Tibial artery (tissue), 4 donors: Measurements from ENCODE around the gene LRRC27.

ENCODE experiments used
- DNase-seq, 2 donors: peaks; one replicate each; pipeline ENCODE4 v3.0.0-alpha.2; 2019
- H3K27ac ChIP-seq, 2 donors: fragments of 200-600 bp; sonication (generic) in 1 of 2; 1 replicate in 1 of 2; 2 replicates in 1 of 2; pipeline ENCODE4 v1.5.1; 2018 to 2019; ENCODE audit warnings: mild to moderate bottlenecking in 1 of 2
- H3K27me3 ChIP-seq, 2 donors: fragments of 200-600 bp; sonication (generic) in 1 of 2; one replicate each; pipeline versions ENCODE4 v1.5.1 to v1.6.0; 2016 to 2019
- H3K36me3 ChIP-seq, 3 donors: fragments of 200-600 bp; sonication (generic) in 2 of 3; one replicate each; pipeline ENCODE4 v1.5.1; 2016 to 2019; ENCODE audit warnings: mild to moderate bottlenecking in 2 of 3
- H3K4me1 ChIP-seq, 4 donors: fragments of 200-600 bp; sonication (generic) in 2 of 4; 1 replicate in 3 of 4; 2 replicates in 1 of 4; pipeline ENCODE4 v1.5.1; 2016 to 2019
- H3K4me3 ChIP-seq, 2 donors: fragments of 200-600 bp; sonication (generic) in 1 of 2; 1 replicate in 1 of 2; 2 replicates in 1 of 2; pipeline ENCODE4 v1.5.1; 2018 to 2019; ENCODE audit warnings: mild to moderate bottlenecking in 2 of 2
- H3K9me3 ChIP-seq, 3 donors: fragments of 200-600 bp; sonication (generic) in 1 of 3; one replicate each; pipeline ENCODE4 v1.5.1; 2016 to 2019
- intact Hi-C: fragments of 100-400 bp; cut with DNase I; formaldehyde crosslinking; loops from one replicate; pipeline ENCODE4 v1.15.0; 2023; ENCODE audit warnings: low total_unique reads
- TF ChIP-seq, protein P1 (sequence below), 2 experiments: fragments of 200-600 bp in 1 of 2; fragments of 450-650 bp in 1 of 2; IDR thresholded peaks; one replicate each; pipeline ENCODE4 v1.5.1; 2017 to 2019; ENCODE audit warnings: antibody characterized with exemption in 2 of 2, mild to moderate bottlenecking in 1 of 2, moderate library complexity in 1 of 2

LRRC27 gene

DNA sequence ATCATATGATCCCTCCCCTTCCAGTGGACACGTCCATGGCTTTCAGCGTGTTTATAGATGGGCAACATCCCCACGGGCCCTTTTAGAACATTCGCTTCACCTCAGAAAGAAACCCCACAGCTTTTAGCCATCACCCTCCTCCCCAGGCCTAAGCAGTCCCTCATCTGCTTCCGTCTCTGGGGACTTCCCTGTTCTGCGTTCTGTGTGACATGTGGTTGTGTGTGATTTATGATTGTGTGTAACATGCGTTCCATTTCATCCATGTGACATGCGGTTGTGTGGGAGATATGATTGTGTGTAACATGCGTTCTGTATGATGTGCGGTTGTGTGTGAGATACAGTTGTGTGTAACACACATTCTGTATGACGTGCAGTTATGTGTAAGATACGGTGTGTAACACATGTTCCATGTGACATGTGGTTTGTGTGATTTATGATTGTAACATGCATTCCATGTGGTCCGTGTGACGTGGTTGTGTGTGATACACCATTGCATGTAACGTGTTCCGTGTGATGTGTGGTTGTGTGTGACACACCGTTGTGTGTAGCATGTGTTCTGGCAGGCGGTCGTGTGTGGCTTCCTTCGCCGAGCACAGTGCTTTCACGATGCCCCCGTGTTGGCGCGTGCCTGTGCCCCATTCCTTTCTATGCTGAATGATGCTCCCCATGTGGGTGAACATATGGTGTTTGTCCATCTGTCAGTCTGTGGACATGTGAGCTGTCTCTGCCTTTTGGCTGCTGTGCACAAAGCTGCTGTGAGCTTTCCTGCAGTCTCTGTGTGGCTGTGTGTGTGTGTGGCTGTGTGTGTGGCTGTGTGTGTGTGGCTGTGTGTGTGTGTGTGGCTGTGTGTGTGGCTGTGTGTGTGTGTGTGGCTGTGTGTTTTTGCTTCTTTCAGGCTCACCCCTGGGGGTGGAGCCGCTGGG, 91.2 kb downstream of the LRRC27 start:
- TF ChIP-seq, protein P1, sequence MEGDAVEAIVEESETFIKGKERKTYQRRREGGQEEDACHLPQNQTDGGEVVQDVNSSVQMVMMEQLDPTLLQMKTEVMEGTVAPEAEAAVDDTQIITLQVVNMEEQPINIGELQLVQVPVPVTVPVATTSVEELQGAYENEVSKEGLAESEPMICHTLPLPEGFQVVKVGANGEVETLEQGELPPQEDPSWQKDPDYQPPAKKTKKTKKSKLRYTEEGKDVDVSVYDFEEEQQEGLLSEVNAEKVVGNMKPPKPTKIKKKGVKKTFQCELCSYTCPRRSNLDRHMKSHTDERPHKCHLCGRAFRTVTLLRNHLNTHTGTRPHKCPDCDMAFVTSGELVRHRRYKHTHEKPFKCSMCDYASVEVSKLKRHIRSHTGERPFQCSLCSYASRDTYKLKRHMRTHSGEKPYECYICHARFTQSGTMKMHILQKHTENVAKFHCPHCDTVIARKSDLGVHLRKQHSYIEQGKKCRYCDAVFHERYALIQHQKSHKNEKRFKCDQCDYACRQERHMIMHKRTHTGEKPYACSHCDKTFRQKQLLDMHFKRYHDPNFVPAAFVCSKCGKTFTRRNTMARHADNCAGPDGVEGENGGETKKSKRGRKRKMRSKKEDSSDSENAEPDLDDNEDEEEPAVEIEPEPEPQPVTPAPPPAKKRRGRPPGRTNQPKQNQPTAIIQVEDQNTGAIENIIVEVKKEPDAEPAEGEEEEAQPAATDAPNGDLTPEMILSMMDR (IDR thresholded peaks at IDR 0.05), result no peak
- H3K27ac ChIP-seq, result peak overlapping the region; percentile 89 to 91
- no peaks in the 10 kb centered on the region for H3K27me3 ChIP-seq
- intact Hi-C loops, result no loop called here
- no peaks in the 10 kb centered on the region for H3K9me3 ChIP-seq
- H3K36me3 ChIP-seq, result no peaks in the 10 kb centered on the region
- H3K4me3 ChIP-seq, result no peak overlapping the region
- no peak for DNase-seq
- H3K4me1 ChIP-seq, result peaks cover 13 to 51% (median 38%) of the 10 kb centered on the region in 4 donors

DNA sequence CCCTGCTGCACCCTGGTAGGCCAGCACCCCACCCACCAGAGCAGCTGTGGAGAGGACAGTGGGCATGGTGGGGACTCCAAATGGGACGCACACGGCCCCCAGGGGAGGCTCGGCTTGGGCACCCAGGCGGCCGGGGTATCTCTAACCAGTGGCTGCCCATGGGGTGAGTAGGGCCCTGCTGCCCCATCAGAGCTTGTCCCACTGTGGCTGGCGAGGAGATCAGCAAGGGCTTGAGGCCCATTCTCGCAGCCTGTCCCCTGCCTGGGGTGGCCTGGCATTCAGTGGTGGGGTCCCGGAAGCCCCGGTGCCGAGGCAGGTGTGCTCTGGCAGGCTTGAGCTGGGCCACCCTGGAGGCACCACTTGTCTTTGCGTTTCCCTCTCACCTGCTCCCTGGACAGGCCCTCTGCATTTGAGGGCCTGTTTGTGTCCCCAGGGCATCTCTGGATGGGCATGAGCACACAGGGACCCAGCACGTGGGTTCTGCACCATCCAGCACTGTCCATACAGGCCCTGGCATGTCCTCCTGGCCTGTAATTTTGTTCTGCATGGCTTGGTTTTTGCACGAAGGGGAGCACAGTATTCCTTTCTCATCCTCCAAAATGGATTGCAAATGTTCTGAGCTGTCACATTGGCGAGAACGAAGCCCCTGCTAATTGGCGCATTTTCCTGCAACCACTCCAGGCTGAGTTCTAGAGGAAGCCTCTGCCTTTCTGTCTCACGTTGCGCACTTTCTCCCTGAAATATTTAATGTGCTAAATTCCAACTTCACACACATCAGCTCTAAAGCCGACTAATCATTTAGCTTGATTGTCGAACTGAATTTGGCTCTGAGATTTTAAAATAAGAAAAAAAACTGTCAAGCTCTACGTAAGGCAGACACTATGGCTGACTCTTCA, 92.2 kb downstream of the LRRC27 start:
- no peaks in the 10 kb centered on the region for H3K9me3 ChIP-seq
- H3K27ac ChIP-seq, result no peak overlapping the region
- TF ChIP-seq, protein P1 (IDR thresholded peaks at IDR 0.05), result no peak
- no peaks in the 10 kb centered on the region for H3K27me3 ChIP-seq
- peaks cover 13 to 41% (median 29%) of the 10 kb centered on the region in 4 donors for H3K4me1 ChIP-seq
- intact Hi-C loops, result no loop called here
- DNase-seq, result no peak
- H3K4me3 ChIP-seq, result no peak overlapping the region
- no peaks in the 10 kb centered on the region for H3K36me3 ChIP-seq

DNA sequence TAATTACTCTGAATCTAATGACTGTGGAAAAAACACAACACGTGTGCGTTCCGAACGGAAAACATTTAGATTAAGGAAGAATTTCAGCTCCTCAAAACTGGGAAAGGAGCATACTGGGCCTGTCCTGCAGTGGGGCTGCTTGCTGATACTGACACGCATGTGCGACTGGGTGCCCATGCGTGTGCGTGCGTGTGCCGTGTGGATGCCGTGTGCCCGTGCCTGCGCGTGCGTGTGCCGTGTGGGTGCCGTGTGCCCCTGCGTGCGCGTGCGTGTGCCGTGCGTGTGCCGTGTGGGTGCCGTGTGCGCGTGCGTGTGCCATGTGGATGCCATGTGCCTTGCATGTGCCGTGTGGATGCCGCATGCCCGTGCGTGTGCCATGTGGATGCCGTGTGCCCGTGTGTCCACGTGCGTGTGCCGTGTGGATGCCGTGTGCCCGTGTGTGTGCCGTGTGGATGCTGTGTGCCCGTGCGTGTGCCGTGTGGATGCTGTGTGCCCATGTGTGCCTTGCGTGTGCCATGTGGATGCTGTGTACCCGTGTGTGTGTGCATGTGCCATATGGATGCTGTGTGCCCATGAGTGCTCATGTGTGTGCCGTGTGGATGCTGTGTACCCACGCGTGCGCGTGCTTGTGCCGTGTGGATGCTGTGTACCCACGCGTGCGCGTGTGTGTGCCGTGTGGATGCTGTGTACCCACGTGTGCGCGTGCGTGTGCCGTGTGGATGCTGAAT, 93.2 kb downstream of the LRRC27 start:
- H3K4me1 ChIP-seq, result peaks cover 13 to 37% (median 22%) of the 10 kb centered on the region in 4 donors
- intact Hi-C loops, result no loop called here
- no peaks in the 10 kb centered on the region for H3K36me3 ChIP-seq
- no peaks in the 10 kb centered on the region for H3K9me3 ChIP-seq
- TF ChIP-seq, protein P1 (IDR thresholded peaks at IDR 0.05), result no peak
- DNase-seq, result no peak
- no peak overlapping the region for H3K4me3 ChIP-seq
- H3K27me3 ChIP-seq, result no peaks in the 10 kb centered on the region
- H3K27ac ChIP-seq, result no peak overlapping the region

DNA sequence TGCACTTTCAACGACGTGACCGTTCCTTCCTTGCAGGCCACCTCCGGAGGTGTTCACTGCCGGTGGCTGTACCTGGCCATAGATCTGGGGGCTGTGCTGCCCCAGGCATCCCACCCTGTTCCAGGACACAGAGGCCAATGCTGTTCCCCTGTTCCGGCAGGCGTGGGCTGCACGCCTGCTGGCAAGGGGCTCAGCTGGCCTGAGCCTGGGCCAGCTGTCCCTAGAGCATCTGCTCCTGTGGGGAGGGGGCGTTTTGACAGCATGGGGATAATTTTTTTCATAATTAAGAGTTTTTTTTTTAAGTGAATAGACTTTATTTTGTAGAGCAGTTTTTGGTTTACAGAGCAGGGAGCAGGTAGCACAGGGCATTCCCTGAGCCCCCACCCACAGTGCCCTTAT, 93.8 kb downstream of the LRRC27 start:
- Histone ChIP-seq H3K4me3 (no peak overlapping the region), H3K4me1 (peaks cover 10 to 32% (median 18%) of the 10 kb centered on the region in 4 donors), H3K9me3 (no peaks in the 10 kb centered on the region), H3K27ac (no peak overlapping the region), H3K27me3 (no peaks in the 10 kb centered on the region), H3K36me3 (no peaks in the 10 kb centered on the region)
- TF ChIP-seq, protein P1 (IDR thresholded peaks at IDR 0.05), result no peak
- intact Hi-C loops, result no loop called here
- DNase-seq, result no peak
